ENCODE results near the gene PMFBP1.

The PMFBP1 gene

GRCh38 chr16:72182976-72183375 is 11.0 kb upstream of the PMFBP1 start:
- TF ChIP-seq TAF1 (IDR thresholded peaks at IDR 0.05; ENCODE audit: borderline replicate concordance, low read depth, low read length): no peak
- TF ChIP-seq POLR2AphosphoS5 (IDR thresholded peaks at IDR 0.05; ENCODE audit: low read depth, low read length): no peak
- no peak for TF ChIP-seq POLR2A (IDR thresholded peaks at IDR 0.05; ENCODE audit: low read depth, low read length)
- no peak for FAIRE-seq
- no peak for DNase-seq (ENCODE audit: insufficient read length)

- DNase-seq (ENCODE audit: insufficient read length) (no peak), FAIRE-seq (no peak)
- TF ChIP-seq POLR2A (IDR thresholded peaks at IDR 0.05; ENCODE audit: low read depth, low read length): no peak
- no peak for TF ChIP-seq TAF1 (IDR thresholded peaks at IDR 0.05; ENCODE audit: borderline replicate concordance, low read depth, low read length)
- TF ChIP-seq POLR2AphosphoS5 (IDR thresholded peaks at IDR 0.05; ENCODE audit: low read depth, low read length): no peak
Observed at GRCh38 chr16:72179204-72179970, 7.4 kb upstream of the PMFBP1 start.

GRCh38 chr16:72174726-72175125 is 2.8 kb upstream of the PMFBP1 start:
- no peak for DNase-seq (ENCODE audit: insufficient read length)
- FAIRE-seq: peak; percentile 9
- TF ChIP-seq POLR2A (IDR thresholded peaks at IDR 0.05; ENCODE audit: low read depth, low read length) (no peak), POLR2AphosphoS5 (IDR thresholded peaks at IDR 0.05; ENCODE audit: low read depth, low read length) (no peak), TAF1 (IDR thresholded peaks at IDR 0.05; ENCODE audit: borderline replicate concordance, low read depth, low read length) (no peak)

- FAIRE-seq (no peak), DNase-seq (ENCODE audit: insufficient read length) (no peak)
- TF ChIP-seq TAF1 (IDR thresholded peaks at IDR 0.05; ENCODE audit: borderline replicate concordance, low read depth, low read length) (no peak), POLR2A (IDR thresholded peaks at IDR 0.05; ENCODE audit: low read depth, low read length) (no peak), POLR2AphosphoS5 (IDR thresholded peaks at IDR 0.05; ENCODE audit: low read depth, low read length) (no peak)
Observed at GRCh38 chr16:72173997-72174396, 2.0 kb upstream of the PMFBP1 start.

- FAIRE-seq (peak; percentile 38), DNase-seq (ENCODE audit: insufficient read length) (no peak)
- TF ChIP-seq POLR2A (IDR thresholded peaks at IDR 0.05; ENCODE audit: low read depth, low read length): no peak
- no peak for TF ChIP-seq POLR2AphosphoS5 (IDR thresholded peaks at IDR 0.05; ENCODE audit: low read depth, low read length)
- no peak for TF ChIP-seq TAF1 (IDR thresholded peaks at IDR 0.05; ENCODE audit: borderline replicate concordance, low read depth, low read length)
Observed at GRCh38 chr16:72171236-72171635, 719 bp downstream of the PMFBP1 start.

GRCh38 chr16:72169708-72170107 is 2.2 kb downstream of the PMFBP1 start:
- FAIRE-seq (no peak), DNase-seq (ENCODE audit: insufficient read length) (no peak)
- TF ChIP-seq TAF1 (IDR thresholded peaks at IDR 0.05; ENCODE audit: borderline replicate concordance, low read depth, low read length): no peak
- TF ChIP-seq POLR2A (IDR thresholded peaks at IDR 0.05; ENCODE audit: low read depth, low read length): no peak
- no peak for TF ChIP-seq POLR2AphosphoS5 (IDR thresholded peaks at IDR 0.05; ENCODE audit: low read depth, low read length)

GRCh38 chr16:72168365-72168764 is 3.6 kb downstream of the PMFBP1 start:
- no peak for FAIRE-seq
- TF ChIP-seq POLR2A (IDR thresholded peaks at IDR 0.05; ENCODE audit: low read depth, low read length) (no peak), POLR2AphosphoS5 (IDR thresholded peaks at IDR 0.05; ENCODE audit: low read depth, low read length) (no peak)
- DNase-seq (ENCODE audit: insufficient read length): no peak

- no peak for FAIRE-seq
- TF ChIP-seq POLR2A (IDR thresholded peaks at IDR 0.05; ENCODE audit: low read depth, low read length) (no peak), TAF1 (IDR thresholded peaks at IDR 0.05; ENCODE audit: borderline replicate concordance, low read depth, low read length) (no peak), POLR2AphosphoS5 (IDR thresholded peaks at IDR 0.05; ENCODE audit: low read depth, low read length) (no peak)
Observed at GRCh38 chr16:72166954-72167561, 4.9 kb downstream of the PMFBP1 start.

GRCh38 chr16:72166151-72166550 is 5.8 kb downstream of the PMFBP1 start:
- FAIRE-seq: no peak
- no peak for DNase-seq (ENCODE audit: insufficient read length)
- TF ChIP-seq POLR2AphosphoS5 (IDR thresholded peaks at IDR 0.05; ENCODE audit: low read depth, low read length) (no peak), POLR2A (IDR thresholded peaks at IDR 0.05; ENCODE audit: low read depth, low read length) (no peak), TAF1 (IDR thresholded peaks at IDR 0.05; ENCODE audit: borderline replicate concordance, low read depth, low read length) (no peak)

More at GRCh38 chr16:72166954-72167561, 4.9 kb downstream of the PMFBP1 start:
- no peak for DNase-seq (ENCODE audit: insufficient read length)

GRCh38 chr16:72164691-72165090 is 7.3 kb downstream of the PMFBP1 start:
- no peak for FAIRE-seq
- DNase-seq (ENCODE audit: insufficient read length): no peak
- no peak for TF ChIP-seq POLR2A (IDR thresholded peaks at IDR 0.05; ENCODE audit: low read depth, low read length)
- TF ChIP-seq TAF1 (IDR thresholded peaks at IDR 0.05; ENCODE audit: borderline replicate concordance, low read depth, low read length): no peak
- no peak for TF ChIP-seq POLR2AphosphoS5 (IDR thresholded peaks at IDR 0.05; ENCODE audit: low read depth, low read length)

- DNase-seq (ENCODE audit: insufficient read length) (no peak), FAIRE-seq (no peak)
- TF ChIP-seq TAF1 (IDR thresholded peaks at IDR 0.05; ENCODE audit: borderline replicate concordance, low read depth, low read length): no peak
- TF ChIP-seq POLR2A (IDR thresholded peaks at IDR 0.05; ENCODE audit: low read depth, low read length): no peak
- no peak for TF ChIP-seq POLR2AphosphoS5 (IDR thresholded peaks at IDR 0.05; ENCODE audit: low read depth, low read length)
Observed at GRCh38 chr16:72162105-72162692, 9.8 kb downstream of the PMFBP1 start.

- no peak for DNase-seq (ENCODE audit: insufficient read length)
Observed at GRCh38 chr16:72159801-72160200, 12.2 kb downstream of the PMFBP1 start.

More at GRCh38 chr16:72159801-72160200, 12.2 kb downstream of the PMFBP1 start:
- FAIRE-seq: no peak
- TF ChIP-seq POLR2A (IDR thresholded peaks at IDR 0.05; ENCODE audit: low read depth, low read length): no peak
- no peak for TF ChIP-seq POLR2AphosphoS5 (IDR thresholded peaks at IDR 0.05; ENCODE audit: low read depth, low read length)
- TF ChIP-seq TAF1 (IDR thresholded peaks at IDR 0.05; ENCODE audit: borderline replicate concordance, low read depth, low read length): no peak
